Stimulated activated naive B cell treated with anti-CD40 and anti-IgM and Interleukin-4, amounts not matched to agents 10 μg/mL and 1 μg/mL and 100 μg/mL, for 72 hours (primary cell): Measurements from ENCODE around the gene LRAT.
A peak's percentile ranks its signal among the peaks of the same experiment; 100 is the strongest.

ENCODE experiments used
- ATAC-seq, 2 donors: fragments of 150-1000 bp; cut with Tn5 transposase; replicated peaks; 2 replicates each; pipeline ENCODE4 v1.10.0; 2021; ENCODE audit warnings: moderate library complexity in 1 of 2
- DNase-seq: peaks from one replicate; pipeline ENCODE4 v3.0.0; 2021
- H3K27ac Mint-ChIP-seq: one replicate; pipeline ENCODE4 v1.8.0; 2022; ENCODE audit warnings: mild to moderate bottlenecking, mixed read lengths
- H3K27me3 Mint-ChIP-seq, 2 donors: one replicate each; pipeline ENCODE4 v1.8.0; 2022; ENCODE audit warnings: mixed read lengths in 2 of 2
- H3K36me3 Mint-ChIP-seq, 2 donors: one replicate each; pipeline ENCODE4 v1.8.0; 2022; ENCODE audit warnings: mixed read lengths in 2 of 2, mild to moderate bottlenecking in 1 of 2
- H3K4me1 Mint-ChIP-seq, 2 donors: one replicate each; pipeline ENCODE4 v1.8.0; 2022; ENCODE audit warnings: mixed read lengths in 2 of 2, mild to moderate bottlenecking in 1 of 2
- H3K4me3 Mint-ChIP-seq, 2 donors: one replicate each; pipeline ENCODE4 v1.8.0; 2022; ENCODE audit warnings: mild to moderate bottlenecking in 2 of 2, mixed read lengths in 2 of 2, moderate library complexity in 1 of 2
- H3K9me3 Mint-ChIP-seq, 2 donors: one replicate each; pipeline ENCODE4 v1.8.0; 2022; ENCODE audit warnings: mixed read lengths in 2 of 2, mild to moderate bottlenecking in 1 of 2

Gene LRAT

GRCh38 chr4:154738426-154738825, 5.4 kb upstream of the LRAT start:
- peaks cover 29 to 58% of the 10 kb centered on the region in 2 donors for H3K27me3 Mint-ChIP-seq
- peaks cover 6 to 14% of the 10 kb centered on the region in 2 donors for H3K4me1 Mint-ChIP-seq
- H3K9me3 Mint-ChIP-seq: no peaks in the 10 kb centered on the region
- DNase-seq (no peak), ATAC-seq (no peak)
- no peak overlapping the region for H3K27ac Mint-ChIP-seq
- no peaks in the 10 kb centered on the region for H3K36me3 Mint-ChIP-seq
- no peak overlapping the region for H3K4me3 Mint-ChIP-seq

GRCh38 chr4:154739111-154739510, 4.7 kb upstream of the LRAT start:
- H3K4me1 Mint-ChIP-seq: peaks cover 8 to 21% of the 10 kb centered on the region in 2 donors
- no peaks in the 10 kb centered on the region for H3K9me3 Mint-ChIP-seq
- H3K27me3 Mint-ChIP-seq: peaks cover 32 to 58% of the 10 kb centered on the region in 2 donors
- no peak for DNase-seq
- H3K36me3 Mint-ChIP-seq: peaks cover 0 to 2% of the 10 kb centered on the region in 2 donors
- no peak overlapping the region for H3K4me3 Mint-ChIP-seq
- no peak for ATAC-seq
- no peak overlapping the region for H3K27ac Mint-ChIP-seq

GRCh38 chr4:154740462-154740861, 3.3 kb upstream of the LRAT start:
- H3K9me3 Mint-ChIP-seq: no peaks in the 10 kb centered on the region
- no peak overlapping the region for H3K4me3 Mint-ChIP-seq
- DNase-seq (no peak), ATAC-seq (no peak)
- peaks cover 0 to 3% of the 10 kb centered on the region in 2 donors for H3K36me3 Mint-ChIP-seq
- peaks cover 13 to 24% of the 10 kb centered on the region in 2 donors for H3K4me1 Mint-ChIP-seq
- peaks cover 44 to 71% of the 10 kb centered on the region in 2 donors for H3K27me3 Mint-ChIP-seq
- H3K27ac Mint-ChIP-seq: no peak overlapping the region

GRCh38 chr4:154741131-154741665, 2.6 kb upstream of the LRAT start:
- H3K4me3 Mint-ChIP-seq: no peak overlapping the region
- DNase-seq (no peak), ATAC-seq (no peak)
- H3K27me3 Mint-ChIP-seq: peaks cover 50 to 74% of the 10 kb centered on the region in 2 donors
- H3K36me3 Mint-ChIP-seq: peaks cover 0 to 3% of the 10 kb centered on the region in 2 donors
- H3K4me1 Mint-ChIP-seq: peaks cover 13 to 24% of the 10 kb centered on the region in 2 donors
- H3K27ac Mint-ChIP-seq: no peak overlapping the region
- no peaks in the 10 kb centered on the region for H3K9me3 Mint-ChIP-seq

- ATAC-seq (peak; percentile 53 to 70), DNase-seq (no peak)
- H3K36me3 Mint-ChIP-seq: peaks cover 0 to 3% of the 10 kb centered on the region in 2 donors
- peak overlapping the region; percentile 76 for H3K27ac Mint-ChIP-seq
- no peaks in the 10 kb centered on the region for H3K9me3 Mint-ChIP-seq
- H3K4me1 Mint-ChIP-seq: peaks cover 13 to 24% of the 10 kb centered on the region in 2 donors
- H3K4me3 Mint-ChIP-seq: peak overlapping the region; percentile 36 to 42
- peaks cover 54 to 82% of the 10 kb centered on the region in 2 donors for H3K27me3 Mint-ChIP-seq
Observed at GRCh38 chr4:154741922-154742850, 1.6 kb upstream of the LRAT start.

GRCh38 chr4:154744341-154744926, 634 bp downstream of the LRAT start:
- H3K9me3 Mint-ChIP-seq: no peaks in the 10 kb centered on the region
- H3K27me3 Mint-ChIP-seq: peaks cover 57 to 84% of the 10 kb centered on the region in 2 donors
- peaks cover 13 to 24% of the 10 kb centered on the region in 2 donors for H3K4me1 Mint-ChIP-seq
- H3K27ac Mint-ChIP-seq: peak overlapping the region; percentile 65
- peaks cover 0 to 3% of the 10 kb centered on the region in 2 donors for H3K36me3 Mint-ChIP-seq
- peak overlapping the region; percentile 83 to 85 for H3K4me3 Mint-ChIP-seq
- DNase-seq (no peak), ATAC-seq (no peak)

GRCh38 chr4:154757713-154758112, 13.9 kb downstream of the LRAT start:
- Mint-ChIP-seq H3K27me3 (peaks cover 5 to 8% of the 10 kb centered on the region in 2 donors), H3K4me1 (no peaks in the 10 kb centered on the region), H3K4me3 (no peak overlapping the region), H3K27ac (no peak overlapping the region), H3K9me3 (no peaks in the 10 kb centered on the region), H3K36me3 (no peaks in the 10 kb centered on the region)
- ATAC-seq (no peak), DNase-seq (no peak)

GRCh38 chr4:154760895-154761294, 17.1 kb downstream of the LRAT start:
- H3K27ac Mint-ChIP-seq: no peak overlapping the region
- no peaks in the 10 kb centered on the region for H3K9me3 Mint-ChIP-seq

GRCh38 chr4:154778264-154778663, 34.5 kb downstream of the LRAT start:
- H3K4me1 Mint-ChIP-seq: no peaks in the 10 kb centered on the region
- H3K27ac Mint-ChIP-seq: no peak overlapping the region
- DNase-seq (no peak), ATAC-seq (no peak)
- peaks cover 15 to 28% of the 10 kb centered on the region in 2 donors for H3K27me3 Mint-ChIP-seq
- no peaks in the 10 kb centered on the region for H3K36me3 Mint-ChIP-seq
- no peak overlapping the region for H3K4me3 Mint-ChIP-seq
- H3K9me3 Mint-ChIP-seq: peaks cover 3 to 11% of the 10 kb centered on the region in 2 donors

More at GRCh38 chr4:154760895-154761294, 17.1 kb downstream of the LRAT start:
- Mint-ChIP-seq H3K4me3 (no peak overlapping the region), H3K36me3 (no peaks in the 10 kb centered on the region), H3K4me1 (no peaks in the 10 kb centered on the region), H3K27me3 (peaks cover 5% of the 10 kb centered on the region in 2 donors)
- no peak for DNase-seq
- no peak for ATAC-seq

- DNase-seq (no peak), ATAC-seq (no peak)
- no peak overlapping the region for H3K27ac Mint-ChIP-seq
- no peaks in the 10 kb centered on the region for H3K36me3 Mint-ChIP-seq
- peaks cover 15 to 28% of the 10 kb centered on the region in 2 donors for H3K27me3 Mint-ChIP-seq
- peaks cover 3 to 11% of the 10 kb centered on the region in 2 donors for H3K9me3 Mint-ChIP-seq
- no peaks in the 10 kb centered on the region for H3K4me1 Mint-ChIP-seq
- H3K4me3 Mint-ChIP-seq: no peak overlapping the region
Observed at GRCh38 chr4:154779362-154779947, 35.7 kb downstream of the LRAT start.

GRCh38 chr4:154781126-154781982, 37.6 kb downstream of the LRAT start, which contains the start of gene RBM46:
RBM46 (plus strand) TSS chr4:154781272; CDS start chr4:154796753, 15,481 bp downstream.
- DNase-seq (no peak), ATAC-seq (no peak)
- H3K27ac Mint-ChIP-seq: no peak within 1 kb of the TSS
- H3K27me3 Mint-ChIP-seq: peaks cover 15 to 28% of the 10 kb centered on the region in 2 donors
- H3K9me3 Mint-ChIP-seq: peaks cover 0 to 6% of the 10 kb centered on the region in 2 donors
- no peaks in the 10 kb centered on the region for H3K4me1 Mint-ChIP-seq
- H3K4me3 Mint-ChIP-seq: no peak within 1 kb of the TSS
- H3K36me3 Mint-ChIP-seq: no peaks in the 10 kb centered on the region

GRCh38 chr4:154781983-154782293, 38.1 kb downstream of the LRAT start:
- H3K4me1 Mint-ChIP-seq: no peaks in the 10 kb centered on the region
- no peaks in the 10 kb centered on the region for H3K36me3 Mint-ChIP-seq
- no peak overlapping the region for H3K4me3 Mint-ChIP-seq
- H3K27ac Mint-ChIP-seq: no peak overlapping the region
- peaks cover 0 to 3% of the 10 kb centered on the region in 2 donors for H3K9me3 Mint-ChIP-seq
- ATAC-seq (no peak), DNase-seq (no peak)
- peaks cover 15 to 28% of the 10 kb centered on the region in 2 donors for H3K27me3 Mint-ChIP-seq
